A549 treated with Hydrocortisone at 1 μM for 4 hours (cell line): ENCODE data around the gene WNT7A. TPM values are rescaled to one million over a fixed set of nuclear protein-coding genes. Genes with fewer than 3 reads are reported as not detected.

Experiments used
- total RNA-seq: library from RNA; stranded (reverse); fragments of 200-300 nt; extraction: Qiagen RNA extraction; gene quantifications from 5 replicates; pipeline ENCODE4 v1.2.3, GENCODE V29; 2022

Gene WNT7A
- total RNA-seq: 0.03 to 0.09 TPM (median 0.05 TPM) in 5 replicates

GRCh38 chr3:13879946-13880810 lies at the start of gene WNT7A:
Gene WNT7A, minus strand, starts transcription at chr3:13880071. Its CDS starts 255 bp downstream, at chr3:13879816.

Other genes with a start within 250 kb of the WNT7A start
- 36.9 to 40.2 TPM (median 38.4 TPM) in 5 replicates for gene CHCHD4, start 244.8 kb upstream of the WNT7A start, total RNA-seq
- 117 to 150 TPM (median 139 TPM) in 5 replicates for gene TMEM43, start 245.0 kb upstream of the WNT7A start, total RNA-seq